Stimulated activated CD4-positive, alpha-beta T cell treated with anti-CD3 and anti-CD28 coated beads, TNF-alpha, amount 100 ng/mL, for 48 hours (primary cell): ENCODE measurements around the gene ZSWIM8.

Source experiments
- DNase-seq, 3 donors: peaks; one replicate each; pipeline ENCODE4 v3.0.0-alpha.2; 2020; ENCODE audit warnings: low read depth in 3 of 3

Gene ZSWIM8

DNA sequence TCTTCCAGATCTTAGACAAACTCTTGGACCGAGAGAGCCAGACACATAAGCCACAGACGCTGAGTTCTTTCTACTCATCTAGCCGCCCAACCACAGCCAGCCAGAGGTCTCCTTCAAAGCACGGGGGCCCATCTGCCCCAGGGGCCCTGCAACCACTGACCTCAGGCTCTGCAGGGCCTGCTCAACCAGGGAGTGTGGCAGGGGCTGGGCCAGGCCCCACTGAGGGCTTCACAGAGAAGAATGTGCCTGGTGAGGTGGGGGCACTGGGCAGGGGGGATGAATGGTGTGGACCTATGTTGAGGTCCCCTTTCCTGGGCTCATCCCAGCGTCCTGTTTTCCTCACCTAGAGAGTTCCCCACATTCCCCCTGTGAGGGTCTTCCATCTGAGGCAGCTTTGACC lies 11.4 kb downstream of the ZSWIM8 start:
- DNase-seq = no peak

DNA sequence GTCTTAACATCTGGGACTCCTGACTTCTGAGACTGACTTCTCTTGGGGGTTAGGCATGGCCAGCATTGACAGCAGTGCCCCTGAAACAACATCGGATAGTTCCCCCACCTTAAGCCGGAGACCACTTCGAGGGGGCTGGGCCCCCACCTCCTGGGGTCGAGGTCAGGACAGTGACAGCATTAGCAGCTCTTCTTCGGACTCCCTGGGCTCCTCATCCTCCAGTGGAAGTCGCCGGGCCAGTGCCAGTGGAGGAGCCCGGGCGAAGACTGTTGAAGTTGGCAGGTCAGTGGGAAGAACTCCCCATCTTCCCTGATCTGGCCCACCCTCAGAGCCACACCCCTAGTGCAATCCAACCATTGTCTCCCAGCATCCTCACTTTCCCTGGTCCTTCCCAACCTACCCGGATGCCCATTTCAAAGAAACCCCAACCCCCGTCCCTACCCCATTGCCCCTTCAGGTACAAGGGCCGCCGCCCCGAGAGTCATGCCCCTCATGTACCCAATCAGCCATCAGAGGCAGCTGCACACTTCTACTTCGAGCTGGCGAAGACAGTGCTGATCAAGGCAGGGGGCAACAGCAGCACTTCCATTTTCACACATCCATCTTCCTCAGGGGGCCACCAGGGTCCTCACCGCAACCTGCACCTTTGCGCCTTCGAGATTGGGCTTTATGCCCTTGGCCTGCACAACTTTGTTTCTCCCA lies 12.1 kb downstream of the ZSWIM8 start:
- no peak for DNase-seq

DNA sequence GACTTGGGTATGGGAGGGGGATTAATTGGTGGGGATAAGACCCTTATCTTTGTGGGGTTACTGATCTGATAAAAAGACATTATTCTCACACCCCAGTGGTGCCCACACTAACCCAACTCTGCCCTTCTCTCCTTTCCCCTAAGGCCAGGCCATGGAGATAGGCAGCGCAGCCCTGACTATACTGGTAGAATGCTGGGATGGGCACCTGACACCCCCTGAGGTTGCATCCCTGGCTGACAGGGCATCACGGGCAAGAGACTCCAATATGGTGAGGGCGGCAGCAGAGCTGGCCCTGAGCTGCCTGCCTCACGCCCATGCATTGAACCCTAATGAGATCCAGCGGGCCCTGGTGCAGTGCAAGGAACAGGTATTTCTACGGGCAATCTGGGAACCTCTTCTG lies 12.7 kb downstream of the ZSWIM8 start:
- no peak for DNase-seq

DNA sequence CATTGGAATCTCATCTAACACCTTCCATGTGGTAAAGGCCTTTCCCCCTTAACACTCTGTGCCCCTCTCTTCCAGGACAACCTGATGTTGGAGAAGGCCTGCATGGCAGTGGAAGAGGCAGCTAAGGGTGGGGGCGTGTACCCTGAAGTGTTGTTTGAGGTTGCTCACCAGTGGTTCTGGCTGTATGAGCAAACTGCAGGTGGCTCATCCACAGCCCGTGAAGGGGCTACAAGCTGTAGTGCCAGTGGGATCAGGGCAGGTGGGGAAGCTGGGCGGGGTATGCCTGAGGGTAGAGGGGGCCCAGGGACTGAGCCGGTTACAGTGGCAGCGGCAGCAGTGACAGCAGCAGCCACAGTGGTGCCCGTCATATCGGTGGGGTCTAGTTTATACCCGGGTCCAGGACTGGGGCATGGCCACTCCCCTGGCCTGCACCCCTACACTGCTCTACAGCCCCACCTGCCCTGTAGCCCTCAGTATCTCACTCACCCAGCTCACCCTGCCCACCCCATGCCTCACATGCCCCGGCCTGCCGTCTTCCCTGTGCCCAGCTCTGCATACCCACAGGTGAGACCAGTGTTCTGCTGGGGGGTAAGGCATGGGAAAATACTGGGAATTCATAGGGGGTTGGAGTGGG lies 13.6 kb downstream of the ZSWIM8 start:
- DNase-seq = no peak

DNA sequence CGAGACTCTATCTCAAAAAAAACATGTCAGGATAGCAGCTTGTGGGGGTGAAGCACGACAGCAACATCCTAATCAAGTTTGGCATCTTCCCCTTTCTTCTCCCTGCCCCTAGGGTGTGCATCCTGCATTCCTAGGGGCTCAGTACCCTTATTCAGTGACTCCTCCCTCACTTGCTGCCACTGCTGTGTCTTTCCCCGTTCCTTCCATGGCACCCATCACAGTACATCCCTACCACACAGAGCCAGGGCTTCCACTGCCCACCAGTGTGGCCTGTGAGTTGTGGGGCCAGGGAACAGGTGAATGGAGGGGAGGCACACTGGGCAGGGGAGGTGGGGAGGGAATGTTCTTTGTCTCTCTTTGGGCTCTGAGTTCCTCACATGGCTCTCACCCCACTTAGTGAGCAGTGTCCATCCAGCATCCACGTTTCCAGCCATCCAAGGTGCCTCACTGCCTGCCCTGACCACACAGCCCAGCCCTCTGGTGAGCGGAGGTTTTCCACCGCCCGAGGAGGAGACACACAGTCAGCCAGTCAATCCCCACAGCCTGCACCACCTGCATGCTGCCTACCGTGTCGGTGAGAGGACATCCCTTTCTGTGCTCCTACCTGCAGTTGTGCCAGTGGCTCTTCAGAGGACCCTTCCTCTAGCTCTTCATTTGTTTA lies 14.6 kb downstream of the ZSWIM8 start:
- no peak for DNase-seq

DNA sequence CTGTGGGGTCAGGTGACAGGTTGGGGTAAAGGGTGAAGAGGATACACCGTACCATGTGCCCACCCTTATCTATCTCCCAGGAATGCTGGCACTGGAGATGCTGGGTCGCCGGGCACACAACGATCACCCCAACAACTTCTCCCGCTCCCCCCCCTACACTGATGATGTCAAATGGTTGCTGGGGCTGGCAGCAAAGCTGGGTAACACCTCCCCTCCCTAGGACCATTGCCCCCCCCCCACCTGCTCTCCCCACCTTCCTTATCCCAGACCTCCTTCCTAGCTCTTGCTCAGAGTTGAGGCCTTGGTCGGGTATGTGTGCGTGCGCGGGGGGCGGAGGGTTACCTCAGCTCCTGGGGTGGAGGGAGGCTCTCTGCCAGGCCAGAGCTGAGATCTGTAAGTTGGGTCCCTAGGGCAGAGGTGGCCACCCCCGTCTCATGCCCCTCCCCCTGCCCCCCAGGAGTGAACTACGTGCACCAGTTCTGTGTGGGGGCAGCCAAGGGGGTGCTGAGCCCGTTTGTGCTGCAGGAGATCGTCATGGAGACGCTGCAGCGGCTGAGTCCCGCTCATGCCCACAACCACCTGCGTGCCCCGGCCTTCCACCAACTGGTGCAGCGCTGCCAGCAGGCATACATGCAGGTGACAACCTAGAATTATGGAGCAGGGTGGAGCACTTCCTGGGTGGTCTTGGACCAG lies 15.3 kb downstream of the ZSWIM8 start:
- no peak for DNase-seq

DNA sequence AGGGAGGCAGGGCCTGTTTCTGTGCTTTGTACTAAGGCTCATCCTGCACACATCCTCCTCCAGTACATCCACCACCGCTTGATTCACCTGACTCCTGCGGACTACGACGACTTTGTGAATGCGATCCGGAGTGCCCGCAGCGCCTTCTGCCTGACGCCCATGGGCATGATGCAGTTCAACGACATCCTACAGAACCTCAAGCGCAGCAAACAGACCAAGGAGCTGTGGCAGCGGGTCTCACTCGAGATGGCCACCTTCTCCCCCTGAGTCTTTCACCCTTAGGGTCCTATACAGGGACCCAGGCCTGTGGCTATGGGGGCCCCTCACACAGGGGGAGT lies 15.8 kb downstream of the ZSWIM8 start:
- DNase-seq = no peak

DNA sequence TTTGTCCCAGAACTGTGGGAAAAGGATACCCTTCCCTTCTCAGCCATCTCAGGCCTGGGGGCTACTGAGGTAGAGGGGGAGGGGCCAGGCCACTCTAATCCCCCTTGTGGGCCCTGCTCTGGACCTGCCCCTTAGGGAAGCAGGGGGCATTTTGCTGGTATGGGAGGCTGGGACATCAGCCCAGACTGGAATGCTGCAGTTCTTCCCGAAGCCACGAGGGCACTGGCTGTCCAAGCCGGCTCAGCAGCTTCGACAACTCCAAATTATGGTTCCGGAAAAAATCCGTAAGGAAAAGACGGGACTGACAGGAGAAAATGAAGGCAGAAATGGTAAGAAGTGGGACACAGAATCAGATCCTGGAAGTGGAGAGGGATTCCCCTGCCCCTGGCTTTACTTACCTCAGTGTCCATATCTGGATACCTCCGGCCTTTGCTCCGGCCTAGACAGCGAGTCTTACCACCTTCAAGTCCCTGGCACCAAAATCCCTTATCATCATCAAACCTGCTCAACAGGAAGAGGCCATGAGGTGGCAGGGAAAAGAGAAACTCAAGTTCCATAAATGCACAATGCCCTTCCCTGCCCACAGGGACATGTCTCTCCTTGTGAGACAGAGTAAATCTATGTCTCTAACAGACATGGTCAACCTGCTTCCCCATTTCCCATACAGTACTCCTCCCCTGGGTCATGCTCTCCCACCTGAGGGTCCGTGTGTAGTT lies 17.0 kb downstream of the ZSWIM8 start:
- DNase-seq = no peak

DNA sequence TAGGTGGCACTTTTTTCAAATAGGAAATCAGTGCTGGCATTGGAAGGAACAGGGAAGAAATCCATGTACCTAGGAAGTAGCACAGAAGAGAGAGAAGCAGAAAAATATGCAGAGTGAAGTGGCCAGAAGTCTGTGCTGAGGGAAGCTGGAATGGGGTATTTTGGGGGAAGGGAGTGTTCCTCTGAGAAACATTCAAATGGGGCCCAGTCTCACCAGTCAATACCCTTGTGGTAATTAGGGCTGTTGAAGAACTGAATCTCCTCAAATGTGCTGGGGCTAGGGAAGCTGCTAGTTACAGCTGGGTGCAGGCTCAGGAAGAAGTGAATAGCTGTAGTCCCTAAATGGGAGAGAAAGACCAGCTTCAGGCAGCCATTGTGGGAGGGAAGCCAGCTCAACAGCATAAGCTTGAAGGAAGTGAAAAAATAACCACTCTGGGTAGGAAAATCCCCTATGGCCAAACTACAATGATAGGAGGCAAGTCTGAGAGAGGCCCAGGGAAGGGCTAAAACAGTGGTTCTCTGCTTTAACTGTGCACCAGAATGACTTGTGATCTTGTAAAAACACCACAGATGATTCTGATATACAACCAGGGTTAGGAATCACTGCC lies 18.4 kb downstream of the ZSWIM8 start:
- DNase-seq = no peak

DNA sequence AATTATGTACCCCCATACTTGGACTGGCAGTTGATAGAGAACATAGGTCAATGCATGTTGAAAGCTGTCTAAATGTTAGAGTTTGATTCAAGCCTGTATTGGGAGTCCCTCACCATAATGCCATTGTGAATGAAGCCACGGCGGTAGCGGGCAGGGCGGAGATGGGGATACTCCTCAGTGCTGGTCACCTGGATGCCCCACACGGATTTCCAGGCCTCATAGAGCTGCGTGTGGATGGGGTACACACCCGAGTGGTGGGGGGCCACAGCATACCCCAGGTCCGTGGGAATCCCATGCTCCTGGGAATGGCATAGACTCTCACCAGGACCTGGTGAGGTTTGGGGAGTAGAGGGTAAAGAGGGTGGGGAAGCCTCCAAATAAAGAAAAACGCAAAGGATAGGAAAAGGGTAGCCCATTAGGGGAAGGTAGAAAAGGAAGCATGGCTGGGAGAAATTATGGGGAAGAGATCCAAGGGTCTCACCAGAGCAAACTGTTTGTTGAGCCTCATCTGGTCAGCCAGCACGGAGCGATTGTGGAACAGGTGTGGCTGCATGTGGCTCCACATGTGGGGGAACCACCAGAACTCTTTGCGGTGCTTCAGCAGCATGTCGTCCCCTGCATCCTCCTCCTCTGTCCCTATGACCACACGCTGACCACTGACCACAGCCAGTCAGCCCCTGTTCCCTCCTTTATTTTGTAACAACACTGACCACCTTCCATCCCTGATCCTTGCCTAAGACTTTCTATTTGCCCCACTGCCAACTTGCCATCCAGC lies 21.0 kb downstream of the ZSWIM8 start:
- no peak for DNase-seq

DNA sequence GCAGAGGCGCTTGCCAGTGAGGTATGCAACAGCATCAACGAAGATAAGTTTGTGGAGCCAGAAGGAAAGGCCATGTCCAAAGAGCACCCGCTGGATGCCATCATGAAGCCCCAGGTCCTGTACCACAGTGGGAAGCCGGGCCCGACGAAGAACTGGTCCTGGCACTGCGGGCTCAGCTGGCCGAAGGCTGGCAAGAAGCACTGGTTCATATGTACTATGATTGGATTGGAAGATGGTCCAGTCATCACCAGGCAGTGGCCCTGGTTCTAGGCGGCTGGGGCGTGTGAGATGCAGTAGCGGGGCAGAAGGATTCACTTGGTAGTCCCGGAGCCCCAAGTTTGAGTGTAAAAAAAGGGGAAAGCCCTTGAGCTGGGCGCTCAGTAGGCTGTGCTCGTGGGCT lies 22.1 kb downstream of the ZSWIM8 start:
- no peak for DNase-seq

DNA sequence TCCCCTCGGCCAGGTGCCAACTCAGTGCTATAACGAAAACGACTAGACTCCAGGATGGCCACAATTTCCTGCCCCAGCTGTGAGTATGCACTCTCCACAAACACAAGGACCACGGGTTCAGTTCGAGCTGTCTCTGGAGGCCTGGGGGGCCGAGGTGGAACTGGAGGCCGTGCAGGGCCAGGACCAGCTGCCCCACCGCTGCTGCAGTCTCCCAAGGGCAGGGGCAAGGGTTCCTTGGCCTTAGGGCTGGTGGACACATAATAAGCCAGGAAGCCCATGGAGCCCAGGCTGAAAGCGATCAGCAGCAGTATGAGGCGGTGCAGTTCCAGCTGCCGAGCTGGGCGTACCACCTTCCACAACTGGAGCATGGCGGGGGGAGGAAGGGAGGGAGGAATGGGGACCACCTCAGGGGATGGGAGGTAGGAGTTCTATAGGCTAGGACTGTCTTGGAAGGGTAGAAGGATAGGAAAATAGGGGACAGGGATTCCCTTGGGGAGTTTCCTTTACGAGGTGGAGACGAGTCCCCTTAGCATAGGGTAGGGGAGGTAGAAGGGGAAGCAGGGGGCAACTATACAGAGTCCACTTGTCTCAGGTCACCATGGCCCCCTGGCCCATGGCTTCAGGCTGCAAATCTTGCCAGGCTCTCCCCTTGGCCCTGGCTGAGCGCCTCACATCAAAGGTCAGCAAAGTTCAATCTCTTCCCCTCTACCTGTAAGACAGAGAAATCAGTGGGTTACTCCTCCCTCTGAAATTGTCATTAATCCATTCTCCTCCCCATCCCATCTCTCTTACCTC lies 22.8 kb downstream of the ZSWIM8 start:
- DNase-seq = no peak

DNA sequence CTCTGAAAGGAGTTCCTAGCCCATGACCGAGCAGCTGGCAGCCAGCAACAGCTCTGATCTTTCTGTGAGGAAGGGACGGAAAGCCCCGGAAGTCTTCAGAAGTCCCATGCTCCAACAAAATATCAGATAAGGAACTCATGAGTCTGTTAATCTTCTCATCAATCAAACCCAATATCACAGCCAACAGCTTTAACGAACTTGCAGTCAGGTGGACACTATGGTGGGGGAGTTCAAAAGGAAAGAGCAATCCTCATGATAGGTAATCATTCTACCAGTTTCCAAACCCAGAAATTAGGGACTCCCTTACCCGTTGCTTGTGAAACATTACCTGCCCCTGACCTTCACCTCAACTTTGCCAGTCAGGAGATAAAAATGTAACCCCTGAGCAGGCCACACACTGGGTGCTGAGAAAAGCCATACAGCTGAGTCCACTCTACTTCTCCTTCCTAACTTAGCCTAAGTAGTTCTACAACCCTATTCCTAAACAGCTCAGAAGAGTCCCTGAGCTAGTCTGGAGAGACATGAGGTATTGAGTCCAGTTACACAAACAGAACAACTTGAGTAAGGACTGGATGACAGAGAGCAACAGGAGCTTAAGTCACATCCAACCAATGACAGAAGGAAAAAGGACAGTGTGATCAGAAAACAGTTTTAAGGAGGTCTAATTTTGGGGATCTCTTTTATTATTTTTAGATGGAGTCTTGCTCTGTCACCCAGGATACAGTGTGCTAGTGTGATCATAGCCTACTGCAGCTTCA lies 23.8 kb downstream of the ZSWIM8 start:
- DNase-seq = no peak

DNA sequence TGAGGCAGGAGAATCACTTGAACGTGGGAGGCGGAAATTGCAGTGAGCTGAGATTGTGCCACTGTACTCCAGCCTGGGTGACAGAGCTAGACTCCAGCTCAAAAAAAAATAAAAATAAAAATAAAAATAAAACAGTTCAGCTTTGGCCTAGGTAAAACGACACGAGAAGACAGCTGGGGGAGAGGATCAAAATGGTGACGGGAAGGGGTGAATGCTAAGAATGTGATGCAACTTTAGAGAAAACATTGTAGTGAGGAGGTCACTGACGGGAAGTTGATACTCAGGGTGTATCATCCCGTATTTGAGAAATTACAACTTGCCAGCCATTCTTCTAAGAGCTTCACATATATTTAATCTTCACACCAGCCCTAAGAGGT lies 24.9 kb downstream of the ZSWIM8 start:
- DNase-seq = no peak

DNA sequence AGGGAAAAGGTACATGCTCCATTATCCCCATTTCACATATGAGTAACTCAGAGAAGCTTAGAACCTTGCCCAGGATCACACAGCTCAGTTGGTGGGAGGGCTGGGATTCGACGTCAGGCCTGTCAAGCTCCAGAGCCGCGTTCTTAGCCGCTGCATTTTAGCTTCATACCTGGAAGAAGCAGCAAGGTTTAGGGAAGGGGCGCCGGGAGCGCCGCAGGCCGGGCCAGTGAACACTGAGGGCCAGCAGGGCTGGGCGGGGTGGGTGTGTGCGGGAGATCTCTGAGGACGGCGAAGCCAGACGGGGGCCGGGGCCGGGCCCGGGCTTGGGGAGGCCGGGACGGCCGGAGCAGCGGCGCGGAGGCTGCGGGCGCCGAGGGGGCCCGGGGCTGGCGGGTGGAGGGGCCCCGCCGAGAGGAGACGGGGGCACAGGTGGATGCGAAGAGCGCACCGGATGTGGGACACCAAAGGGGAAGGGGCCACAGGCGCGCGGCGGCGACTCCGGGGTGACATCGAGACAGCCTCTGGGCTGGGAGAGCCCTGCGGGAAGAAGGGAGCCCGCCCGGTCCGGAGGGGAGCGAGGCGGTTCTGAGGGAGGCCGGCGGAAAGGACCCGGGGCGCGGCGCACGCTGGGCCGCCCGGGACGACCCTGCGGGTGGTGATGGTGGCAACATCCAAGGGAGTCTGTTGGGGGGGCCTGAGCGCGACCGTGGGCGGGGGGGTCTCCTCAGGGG lies 25.5 kb downstream of the ZSWIM8 start:
- DNase-seq = peak; percentile 11 to 33 (median 27)

DNA sequence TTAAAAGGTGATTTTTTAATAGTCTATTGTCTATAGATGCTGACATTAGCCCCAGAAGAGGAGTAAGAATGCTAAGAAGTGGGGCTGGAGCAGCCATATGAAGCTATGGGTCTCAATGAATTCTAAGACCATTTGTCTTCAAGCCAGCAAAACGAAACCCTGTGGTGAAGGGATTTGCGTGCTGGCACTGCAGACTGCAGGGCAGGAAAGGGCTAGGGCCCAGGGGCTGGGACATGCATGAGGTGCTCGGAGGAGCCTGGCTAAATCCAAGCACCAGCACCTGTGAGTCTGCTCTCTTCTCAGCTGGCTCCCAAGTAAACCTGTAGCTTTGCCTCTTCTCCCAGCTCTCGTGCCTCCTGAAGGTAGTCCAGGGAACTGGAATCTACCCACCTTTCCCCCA lies 27.3 kb downstream of the ZSWIM8 start:
- no peak for DNase-seq

DNA sequence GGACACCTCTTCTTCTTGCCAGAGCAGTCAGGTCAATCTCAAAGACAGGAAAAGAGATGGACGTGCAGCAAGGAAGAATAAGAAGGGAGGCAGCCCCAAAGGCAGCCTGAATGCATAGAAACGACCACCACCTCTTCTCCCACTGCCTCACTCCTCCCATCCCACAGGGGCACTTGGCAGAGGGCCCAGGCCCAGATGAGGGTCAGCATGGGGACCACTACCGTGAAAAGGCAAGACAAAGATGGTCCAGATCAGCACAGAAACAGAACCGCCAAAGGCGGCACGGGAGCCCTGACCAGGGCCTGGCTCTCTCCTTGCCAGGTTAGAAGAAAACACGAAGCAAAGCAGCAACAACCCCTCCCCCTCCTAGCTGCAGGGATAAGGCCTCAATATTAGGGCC lies 27.9 kb downstream of the ZSWIM8 start:
- no peak for DNase-seq

DNA sequence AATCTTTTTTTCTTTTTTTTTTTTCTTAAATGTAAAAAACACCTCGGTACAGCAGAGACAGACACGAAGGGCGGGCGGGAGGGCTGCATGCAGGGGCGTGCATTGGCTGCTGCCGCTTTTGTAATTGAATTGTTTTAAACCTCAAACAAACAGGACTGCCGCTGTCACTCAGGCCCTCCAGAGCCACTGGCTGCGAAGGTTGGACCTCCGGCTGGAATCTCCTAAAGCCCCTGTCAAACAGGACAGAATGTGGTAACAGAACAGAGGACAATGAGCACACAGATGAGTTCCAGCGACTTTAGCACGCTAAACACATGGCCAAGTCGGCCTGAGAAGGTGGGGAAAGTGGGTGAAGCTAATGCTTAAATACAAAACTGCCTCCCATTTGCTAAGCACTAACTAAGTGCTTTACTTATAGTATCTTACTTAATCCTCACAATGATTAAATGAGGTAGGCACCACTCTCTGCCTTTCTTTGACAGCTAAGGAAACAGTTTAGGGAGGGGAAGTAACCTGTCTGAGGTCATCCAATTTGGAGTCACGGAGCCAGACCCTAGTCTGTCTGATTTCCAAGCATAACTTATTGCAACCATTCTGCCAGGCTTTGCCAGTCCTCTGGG lies 29.0 kb downstream of the ZSWIM8 start:
- DNase-seq = no peak
